ENCODE data around the gene SENP2. TPM values are rescaled to one million over a fixed set of nuclear protein-coding genes. Genes with fewer than 3 reads are reported as not detected.
"Not testable (repeated sequence)": the region's sequence is repeated elsewhere in the genome, so short reads cannot be mapped to it uniquely, and the experiment has no call there.

SENP2 gene
- total RNA-seq, 1 donor from 2014 or later = 34.6 TPM

GRCh38 chr3:185561374-185561943 lies 24.6 kb upstream of the SENP2 start:
- Mint-ChIP-seq H3K9me3 (no peaks in the 10 kb centered on the region), H3K36me3 (ENCODE audit: low read depth) (no peaks in the 10 kb centered on the region), H3K4me3 (no peak overlapping the region), H3K27me3 (ENCODE audit: insufficient read depth) (peaks cover 5% of the 10 kb centered on the region), H3K4me1 (ENCODE audit: low read depth) (peaks cover 10% of the 10 kb centered on the region), H3K27ac (no peak overlapping the region)
- intact Hi-C loops (cut with micrococcal nuclease) = no loop called here
- no peak for DNase-seq (ENCODE audit: low spot score)

DNA sequence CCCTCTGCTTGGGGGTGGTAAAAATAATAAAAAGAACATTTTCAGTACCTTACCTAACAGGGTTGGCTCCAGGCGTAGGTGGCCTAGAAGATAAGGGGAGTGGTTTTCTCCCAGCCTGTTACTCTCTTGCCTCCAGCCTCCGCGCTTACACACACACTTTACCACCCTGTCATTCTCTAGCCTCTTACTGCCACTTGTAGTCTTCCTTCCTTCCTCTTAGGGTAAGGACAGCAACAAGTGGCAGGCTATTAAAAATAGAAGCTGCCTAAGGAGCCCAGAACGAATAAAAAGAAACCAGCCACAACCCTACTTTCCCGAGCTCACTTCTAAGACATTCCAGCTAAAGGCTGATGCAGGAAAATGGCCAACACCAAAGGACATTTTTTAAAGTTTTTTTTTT lies 24.1 kb upstream of the SENP2 start:
- Mint-ChIP-seq H3K4me1 (ENCODE audit: low read depth) (peaks cover 10% of the 10 kb centered on the region), H3K9me3 (no peaks in the 10 kb centered on the region), H3K36me3 (ENCODE audit: low read depth) (no peaks in the 10 kb centered on the region), H3K27ac (no peak overlapping the region), H3K27me3 (ENCODE audit: insufficient read depth) (peaks cover 5% of the 10 kb centered on the region), H3K4me3 (no peak overlapping the region)
- no peak for DNase-seq (ENCODE audit: low spot score)
- intact Hi-C loops (cut with micrococcal nuclease) = no loop called here

GRCh38 chr3:185572183-185572582 lies 13.9 kb upstream of the SENP2 start:
- intact Hi-C loops (cut with micrococcal nuclease) = no loop called here
- Mint-ChIP-seq H3K27me3 (ENCODE audit: insufficient read depth) (no peaks in the 10 kb centered on the region), H3K4me3 (no peak overlapping the region), H3K4me1 (ENCODE audit: low read depth) (peaks cover 6% of the 10 kb centered on the region), H3K9me3 (peaks cover 21% of the 10 kb centered on the region), H3K36me3 (ENCODE audit: low read depth) (no peaks in the 10 kb centered on the region), H3K27ac (no peak overlapping the region)
- DNase-seq (ENCODE audit: low spot score) = no peak

GRCh38 chr3:185575108-185575869 lies 10.8 kb upstream of the SENP2 start:
- peaks cover 18% of the 10 kb centered on the region for H3K9me3 Mint-ChIP-seq
- intact Hi-C loops (cut with micrococcal nuclease) = loop anchor here (1.0 kb wide), 1 partner anchor 221 kb away; no protein-coding TSS in a partner anchor
- H3K4me1 Mint-ChIP-seq (ENCODE audit: low read depth); H3K27me3 Mint-ChIP-seq (ENCODE audit: insufficient read depth); H3K27ac Mint-ChIP-seq; H3K4me3 Mint-ChIP-seq; H3K36me3 Mint-ChIP-seq (ENCODE audit: low read depth): not testable (repeated sequence)
- peak; percentile 42 for DNase-seq (ENCODE audit: low spot score)

DNA sequence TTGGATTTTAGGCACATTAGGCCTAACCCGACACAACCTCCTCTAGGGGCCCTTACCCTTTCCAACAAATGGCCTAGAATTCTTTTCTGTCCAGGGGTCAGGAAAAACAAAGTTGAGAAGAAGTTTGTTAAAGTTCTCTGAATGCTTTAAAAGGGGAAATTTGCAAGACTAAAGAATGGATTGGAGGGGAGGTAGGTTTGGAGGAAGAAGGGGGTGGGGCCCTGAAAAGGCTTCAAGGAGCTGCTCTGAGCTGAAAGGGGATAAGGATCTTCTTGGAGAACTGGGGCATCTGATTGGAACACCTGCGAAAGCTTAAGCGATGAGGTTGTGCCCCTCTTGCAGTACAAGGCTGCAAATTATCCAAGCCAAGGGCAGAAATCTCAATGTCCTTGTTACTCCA lies 3.9 kb upstream of the SENP2 start:
- Mint-ChIP-seq H3K4me3 (no peak overlapping the region), H3K36me3 (ENCODE audit: low read depth) (no peaks in the 10 kb centered on the region), H3K27ac (no peak overlapping the region), H3K4me1 (ENCODE audit: low read depth) (peaks cover 13% of the 10 kb centered on the region), H3K9me3 (no peaks in the 10 kb centered on the region), H3K27me3 (ENCODE audit: insufficient read depth) (no peaks in the 10 kb centered on the region)
- DNase-seq (ENCODE audit: low spot score) = no peak
- intact Hi-C loops (cut with micrococcal nuclease) = no loop called here

- no peak overlapping the region for H3K4me3 Mint-ChIP-seq
- intact Hi-C loops (cut with micrococcal nuclease) = no loop called here
- no peaks in the 10 kb centered on the region for H3K36me3 Mint-ChIP-seq (ENCODE audit: low read depth)
- no peaks in the 10 kb centered on the region for H3K27me3 Mint-ChIP-seq (ENCODE audit: insufficient read depth)
- H3K9me3 Mint-ChIP-seq = no peaks in the 10 kb centered on the region
- no peak overlapping the region for H3K27ac Mint-ChIP-seq
- peaks cover 13% of the 10 kb centered on the region for H3K4me1 Mint-ChIP-seq (ENCODE audit: low read depth)
- no peak for DNase-seq (ENCODE audit: low spot score)
Measured at GRCh38 chr3:185582871-185583270, 3.2 kb upstream of the SENP2 start.

DNA sequence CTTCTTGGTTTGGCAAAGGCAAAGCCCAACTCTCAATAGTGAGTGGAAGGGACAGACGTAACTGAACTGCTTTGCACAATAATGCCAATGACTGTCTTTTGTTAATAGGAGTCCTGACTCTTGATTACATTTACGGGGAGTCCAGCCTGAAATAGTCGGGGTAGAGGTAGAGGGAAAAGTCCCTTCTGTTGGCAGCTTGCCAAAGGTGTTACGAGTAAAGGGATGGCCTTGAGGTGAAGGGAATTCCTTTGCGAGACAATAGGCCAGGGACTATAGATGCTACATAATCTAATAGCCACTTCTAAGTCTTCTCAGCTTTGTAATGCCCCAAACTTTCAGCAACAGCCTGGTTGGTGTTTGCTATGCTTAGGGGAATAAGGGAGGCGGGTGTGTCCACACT lies 2.2 kb upstream of the SENP2 start:
- intact Hi-C loops (cut with micrococcal nuclease) = no loop called here
- DNase-seq (ENCODE audit: low spot score) = no peak
- no peaks in the 10 kb centered on the region for H3K9me3 Mint-ChIP-seq
- no peaks in the 10 kb centered on the region for H3K27me3 Mint-ChIP-seq (ENCODE audit: insufficient read depth)
- H3K36me3 Mint-ChIP-seq (ENCODE audit: low read depth) = no peaks in the 10 kb centered on the region
- peaks cover 20% of the 10 kb centered on the region for H3K4me1 Mint-ChIP-seq (ENCODE audit: low read depth)
- H3K27ac Mint-ChIP-seq = no peak overlapping the region
- no peak overlapping the region for H3K4me3 Mint-ChIP-seq

GRCh38 chr3:185584686-185585085 lies 1.4 kb upstream of the SENP2 start:
- Mint-ChIP-seq H3K36me3 (ENCODE audit: low read depth) (no peaks in the 10 kb centered on the region), H3K4me3 (peak overlapping the region; percentile 56), H3K4me1 (ENCODE audit: low read depth) (peaks cover 20% of the 10 kb centered on the region), H3K27me3 (ENCODE audit: insufficient read depth) (no peaks in the 10 kb centered on the region), H3K9me3 (no peaks in the 10 kb centered on the region), H3K27ac (peak overlapping the region; percentile 53)
- intact Hi-C loops (cut with micrococcal nuclease) = loop anchor here (5.0 kb wide), 1 partner anchor 772 kb away; the partner anchor contains the start of gene VPS8
- no peak for DNase-seq (ENCODE audit: low spot score)

DNA sequence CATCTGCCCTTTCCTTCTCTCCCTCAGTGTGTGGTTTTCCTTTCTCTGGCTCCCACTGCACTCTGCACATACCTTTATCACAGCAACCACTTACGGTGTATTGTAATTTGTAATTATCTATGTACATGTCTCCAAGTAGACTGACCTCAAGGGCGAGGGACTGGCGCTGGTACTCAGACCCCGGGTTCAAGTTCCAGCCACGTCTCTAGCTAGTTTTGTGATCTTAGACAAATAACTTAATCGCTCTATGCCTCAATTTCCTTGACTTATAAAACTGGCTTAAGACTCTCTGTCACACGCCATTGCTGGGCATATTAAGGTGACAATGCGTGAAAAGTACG lies 607 bp upstream of the SENP2 start:
- H3K36me3 Mint-ChIP-seq (ENCODE audit: low read depth) = no peaks in the 10 kb centered on the region
- H3K27me3 Mint-ChIP-seq (ENCODE audit: insufficient read depth) = no peaks in the 10 kb centered on the region
- no peaks in the 10 kb centered on the region for H3K9me3 Mint-ChIP-seq
- peak overlapping the region; percentile 86 for H3K4me3 Mint-ChIP-seq
- peak overlapping the region; percentile 86 for H3K27ac Mint-ChIP-seq
- H3K4me1 Mint-ChIP-seq (ENCODE audit: low read depth) = peaks cover 20% of the 10 kb centered on the region
- intact Hi-C loops (cut with micrococcal nuclease) = loop anchor here (5.0 kb wide), 1 partner anchor 773 kb away; the partner anchor contains the start of gene VPS8
- DNase-seq (ENCODE audit: low spot score) = no peak

DNA sequence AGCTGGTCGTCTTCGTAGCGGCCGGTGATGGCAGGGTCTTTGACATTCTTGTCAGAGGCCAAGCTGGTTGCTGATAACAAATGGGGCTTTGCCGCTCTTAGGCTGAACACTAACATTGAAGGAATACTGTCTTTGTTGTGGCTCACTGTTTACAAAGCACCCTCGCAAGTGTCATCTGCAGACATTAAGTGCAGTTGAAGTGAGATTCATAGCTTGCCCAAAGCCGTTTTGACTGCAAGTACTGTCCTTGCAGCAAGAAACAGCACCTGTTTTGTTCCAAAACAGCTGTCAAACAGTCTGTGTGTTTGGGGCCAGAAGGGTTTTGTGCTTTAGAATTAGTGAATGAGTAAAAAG lies 568 bp downstream of the SENP2 start:
- intact Hi-C loops (cut with micrococcal nuclease) = loop anchor here (1.0 to 5.0 kb wide), 5 partner anchors 87 to 1402 kb away; partner anchors contain the start of genes DNAJB11, TMEM41A and VPS8
- Mint-ChIP-seq H3K27ac (peak overlapping the region; percentile 86), H3K4me3 (peak overlapping the region; percentile 86), H3K27me3 (ENCODE audit: insufficient read depth) (no peaks in the 10 kb centered on the region), H3K4me1 (ENCODE audit: low read depth) (peaks cover 20% of the 10 kb centered on the region), H3K36me3 (ENCODE audit: low read depth) (no peaks in the 10 kb centered on the region), H3K9me3 (no peaks in the 10 kb centered on the region)
- no peak for DNase-seq (ENCODE audit: low spot score)

DNA sequence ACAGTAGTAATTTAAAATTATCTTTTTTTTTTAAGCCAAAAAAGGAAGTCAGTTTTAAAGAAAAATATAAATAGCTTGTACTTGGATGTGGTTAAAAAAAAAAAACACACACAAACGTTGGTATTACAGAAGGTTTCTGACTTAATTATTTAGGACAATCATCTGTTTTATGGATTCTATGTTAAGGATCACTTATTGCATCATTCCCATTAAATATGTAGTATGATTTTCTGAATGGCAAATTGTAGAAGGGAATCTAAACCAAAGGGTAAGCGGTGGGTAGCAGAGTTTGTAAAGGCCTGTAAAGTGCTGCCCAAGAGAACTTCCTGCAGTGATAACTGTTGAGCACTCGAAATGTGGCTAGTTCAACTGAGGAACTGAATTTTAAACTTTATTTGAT lies 8.0 kb downstream of the SENP2 start:
- Mint-ChIP-seq H3K27me3 (ENCODE audit: insufficient read depth) (no peaks in the 10 kb centered on the region), H3K4me3 (no peak overlapping the region), H3K4me1 (ENCODE audit: low read depth) (peaks cover 5% of the 10 kb centered on the region), H3K36me3 (ENCODE audit: low read depth) (peaks cover 9% of the 10 kb centered on the region), H3K27ac (no peak overlapping the region), H3K9me3 (no peaks in the 10 kb centered on the region)
- DNase-seq (ENCODE audit: low spot score) = no peak
- intact Hi-C loops (cut with micrococcal nuclease) = no loop called here

DNA sequence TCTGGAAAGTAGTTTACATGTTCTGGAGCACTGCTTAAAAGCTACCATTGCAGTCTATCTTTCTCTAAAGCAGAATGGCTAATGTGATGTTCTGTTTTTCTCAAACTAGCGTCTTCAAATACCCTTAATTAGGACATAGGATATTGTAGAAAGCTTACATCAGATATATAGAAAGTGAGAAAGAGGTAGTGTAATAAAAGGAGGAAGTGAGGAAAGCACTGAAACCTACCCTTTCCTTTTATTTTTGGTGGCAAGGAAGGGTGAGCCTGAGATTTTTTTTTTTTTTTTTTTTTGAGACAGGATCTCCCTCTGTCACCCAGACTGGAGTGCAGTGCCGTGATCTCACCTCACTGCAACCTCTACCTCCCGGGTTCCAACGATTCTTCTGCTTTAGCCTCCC lies 9.4 kb downstream of the SENP2 start:
- H3K27ac Mint-ChIP-seq = no peak overlapping the region

DNA sequence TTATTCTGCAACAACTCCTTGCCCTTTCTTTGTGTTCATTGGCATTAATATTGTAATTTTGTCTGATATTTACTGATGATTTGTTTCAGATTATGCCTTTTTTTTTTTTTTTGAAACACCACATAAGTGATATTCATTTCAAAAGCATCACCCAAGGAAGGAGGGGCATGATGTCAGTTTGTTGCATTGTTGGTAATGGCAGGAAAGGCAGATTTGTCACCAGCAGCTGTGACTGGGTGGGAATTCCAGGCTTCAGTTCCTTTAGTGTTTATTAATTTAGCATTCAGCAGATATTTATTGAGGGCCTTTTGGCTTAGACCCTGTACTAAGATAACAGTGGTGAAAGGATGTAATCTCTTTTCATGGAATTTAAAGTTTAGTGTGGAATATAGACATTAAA lies 19.5 kb downstream of the SENP2 start:
- H3K27ac Mint-ChIP-seq = no peak overlapping the region
- H3K4me1 Mint-ChIP-seq (ENCODE audit: low read depth) = no peaks in the 10 kb centered on the region
- no peaks in the 10 kb centered on the region for H3K9me3 Mint-ChIP-seq
- no peak overlapping the region for H3K4me3 Mint-ChIP-seq
- DNase-seq (ENCODE audit: low spot score) = no peak
- intact Hi-C loops (cut with micrococcal nuclease) = no loop called here
- H3K36me3 Mint-ChIP-seq (ENCODE audit: low read depth) = peaks cover 33% of the 10 kb centered on the region
- H3K27me3 Mint-ChIP-seq (ENCODE audit: insufficient read depth) = no peaks in the 10 kb centered on the region

More for the DNA sequence above, 9.4 kb downstream of the SENP2 start:
- DNase-seq (ENCODE audit: low spot score) = no peak
- H3K4me3 Mint-ChIP-seq = no peak overlapping the region
- intact Hi-C loops (cut with micrococcal nuclease) = no loop called here
- peaks cover 17% of the 10 kb centered on the region for H3K36me3 Mint-ChIP-seq (ENCODE audit: low read depth)
- no peaks in the 10 kb centered on the region for H3K9me3 Mint-ChIP-seq
- peaks cover 5% of the 10 kb centered on the region for H3K4me1 Mint-ChIP-seq (ENCODE audit: low read depth)
- H3K27me3 Mint-ChIP-seq (ENCODE audit: insufficient read depth) = no peaks in the 10 kb centered on the region
